Lower lobe of right lung (tissue), 2 donors: ENCODE results near the gene KRT35. TPM values are rescaled to one million over a fixed set of nuclear protein-coding genes. Genes with fewer than 3 reads are reported as not detected.

Experiments
- ATAC-seq, 2 donors: fragments of 200-7000 bp; cut with Tn5 transposase; one replicate each; pipeline ENCODE4 v1.9.1; 2020 to 2022; ENCODE audit warnings: mild to moderate bottlenecking in 2 of 2, moderate library complexity in 2 of 2
- DNase-seq: peaks from one replicate; pipeline ENCODE4 v3.0.0-alpha.2; 2020
- H3K27ac ChIP-seq: fragments of 200-600 bp; one replicate; pipeline ENCODE4 v1.8.0; 2022
- H3K27me3 ChIP-seq: fragments of 200-600 bp; one replicate; pipeline ENCODE4 v1.8.0; 2022; ENCODE audit warnings: low read depth
- H3K36me3 ChIP-seq: fragments of 200-600 bp; one replicate; pipeline ENCODE4 v1.8.0; 2022; ENCODE audit warnings: mild to moderate bottlenecking
- H3K4me1 ChIP-seq: fragments of 200-600 bp; one replicate; pipeline ENCODE4 v1.8.0; 2022
- H3K4me3 ChIP-seq: fragments of 200-600 bp; one replicate; pipeline ENCODE4 v1.8.0; 2022; ENCODE audit warnings: mild to moderate bottlenecking
- H3K9me3 ChIP-seq: fragments of 200-600 bp; one replicate; pipeline ENCODE4 v1.8.0; 2022
- intact Hi-C: fragments of 100-400 bp; cut with DNase I; formaldehyde crosslinking; loops from one replicate; pipeline ENCODE4 v1.11.0; 2022
- total RNA-seq: library from RNA; stranded (reverse); fragmentation: NEBNext Ultra II Directional; extraction: Animal tissue kit (Norgen Biotek cat#: 25700); gene quantifications from one replicate; pipeline ENCODE4 v1.2.1, GENCODE V29; 2021
- TF ChIP-seq, protein P1 (sequence below): fragments of 200-600 bp; IDR thresholded peaks from one replicate; pipeline ENCODE4 v1.8.0; 2022; ENCODE audit warnings: antibody characterized with exemption, mild to moderate bottlenecking
- donor health status: DM: no; HTN: yes; CAD: no; lungs with severe emphysema.

Gene KRT35
- total RNA-seq, 1 donor from 2014 or later: not detected

- Histone ChIP-seq H3K4me3 (no peak overlapping the region), H3K9me3 (no peaks in the 10 kb centered on the region), H3K4me1 (no peaks in the 10 kb centered on the region), H3K36me3 (no peaks in the 10 kb centered on the region), H3K27ac (no peak overlapping the region), H3K27me3 (no peaks in the 10 kb centered on the region)
- TF ChIP-seq, protein P1, sequence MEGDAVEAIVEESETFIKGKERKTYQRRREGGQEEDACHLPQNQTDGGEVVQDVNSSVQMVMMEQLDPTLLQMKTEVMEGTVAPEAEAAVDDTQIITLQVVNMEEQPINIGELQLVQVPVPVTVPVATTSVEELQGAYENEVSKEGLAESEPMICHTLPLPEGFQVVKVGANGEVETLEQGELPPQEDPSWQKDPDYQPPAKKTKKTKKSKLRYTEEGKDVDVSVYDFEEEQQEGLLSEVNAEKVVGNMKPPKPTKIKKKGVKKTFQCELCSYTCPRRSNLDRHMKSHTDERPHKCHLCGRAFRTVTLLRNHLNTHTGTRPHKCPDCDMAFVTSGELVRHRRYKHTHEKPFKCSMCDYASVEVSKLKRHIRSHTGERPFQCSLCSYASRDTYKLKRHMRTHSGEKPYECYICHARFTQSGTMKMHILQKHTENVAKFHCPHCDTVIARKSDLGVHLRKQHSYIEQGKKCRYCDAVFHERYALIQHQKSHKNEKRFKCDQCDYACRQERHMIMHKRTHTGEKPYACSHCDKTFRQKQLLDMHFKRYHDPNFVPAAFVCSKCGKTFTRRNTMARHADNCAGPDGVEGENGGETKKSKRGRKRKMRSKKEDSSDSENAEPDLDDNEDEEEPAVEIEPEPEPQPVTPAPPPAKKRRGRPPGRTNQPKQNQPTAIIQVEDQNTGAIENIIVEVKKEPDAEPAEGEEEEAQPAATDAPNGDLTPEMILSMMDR: no peak
- DNase-seq: no peak
- intact Hi-C loops: no loop called here
- no peak for ATAC-seq
These were observed 29.5 kb upstream of the KRT35 start for GRCh38 chr17:41510251-41511065.

- ATAC-seq (no peak), DNase-seq (no peak)
- Histone ChIP-seq H3K9me3 (no peaks in the 10 kb centered on the region), H3K4me3 (no peak overlapping the region), H3K4me1 (no peaks in the 10 kb centered on the region), H3K27ac (peak overlapping the region; percentile 69), H3K27me3 (no peaks in the 10 kb centered on the region), H3K36me3 (no peaks in the 10 kb centered on the region)
- intact Hi-C loops: no loop called here
- TF ChIP-seq, protein P1: no peak
These were observed 26.4 kb upstream of the KRT35 start for GRCh38 chr17:41507315-41507880.

DNA sequence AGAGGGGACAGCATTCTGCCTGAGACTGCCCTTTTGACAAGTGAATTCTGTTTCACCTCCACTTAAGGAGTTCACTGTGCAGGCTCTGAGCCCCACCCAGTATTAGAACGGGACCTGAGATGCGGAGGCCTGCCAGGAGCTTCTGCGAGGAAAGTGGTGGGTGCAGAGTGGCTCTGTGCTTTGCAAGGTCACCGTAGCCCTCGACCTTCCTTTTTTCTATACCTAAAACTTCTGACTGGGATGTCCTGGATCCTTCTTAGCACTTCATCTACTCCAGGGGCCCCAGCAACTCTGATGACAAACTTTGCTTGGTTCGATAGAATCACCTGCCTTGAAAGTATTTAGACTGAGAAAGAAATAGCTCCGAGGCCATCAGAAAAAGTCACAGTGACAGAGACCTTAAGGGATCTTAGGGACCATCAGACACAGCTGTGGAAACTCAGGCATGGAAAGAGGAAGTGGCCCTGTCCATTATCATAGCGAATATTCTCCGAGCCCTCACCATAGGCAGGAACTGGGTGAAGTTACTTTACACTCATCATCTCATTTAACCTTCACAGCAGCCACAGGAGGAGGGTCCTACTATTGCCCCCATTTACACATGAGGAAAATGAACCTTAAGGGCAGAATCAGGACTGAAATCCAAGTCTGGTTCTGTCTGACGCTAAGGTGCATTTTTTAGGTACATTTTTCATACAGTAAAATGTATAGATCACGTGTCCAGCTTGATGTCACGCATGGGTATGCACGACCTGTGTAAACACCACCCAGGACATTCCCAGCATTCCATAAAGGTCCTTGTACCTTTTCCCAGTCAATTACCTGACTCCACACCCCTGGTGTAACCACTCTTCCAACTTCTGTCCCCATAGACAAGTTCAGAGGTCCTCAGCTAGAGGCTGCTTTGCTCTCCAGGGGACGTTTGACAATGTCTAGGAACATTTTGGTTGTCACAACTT lies 25.1 kb upstream of the KRT35 start:
- DNase-seq (peak; percentile 47), ATAC-seq (peak; percentile 78 to 83)
- Histone ChIP-seq H3K4me1 (no peaks in the 10 kb centered on the region), H3K27me3 (no peaks in the 10 kb centered on the region), H3K4me3 (no peak overlapping the region), H3K9me3 (no peaks in the 10 kb centered on the region), H3K27ac (peak overlapping the region; percentile 69), H3K36me3 (no peaks in the 10 kb centered on the region)
- TF ChIP-seq, protein P1: no peak
- intact Hi-C loops: no loop called here

GRCh38 chr17:41505007-41505808 lies 24.3 kb upstream of the KRT35 start, which contains the start of gene KRT13:
TSS of gene KRT13 (minus strand) at chr17:41505612. CDS start at chr17:41505550, 62 bp downstream.
- peak within 1 kb of the TSS; percentile 69 for H3K27ac ChIP-seq

More at GRCh38 chr17:41505007-41505808, 24.3 kb upstream of the KRT35 start, which contains the start of gene KRT13:
- H3K4me3 ChIP-seq: no peak within 1 kb of the TSS
- peak in 1 of 2 donors; percentile 4 for ATAC-seq
- DNase-seq: peak; percentile 36
- no peaks in the 10 kb centered on the region for H3K9me3 ChIP-seq
- H3K36me3 ChIP-seq: no peaks in the 10 kb centered on the region
- no peaks in the 10 kb centered on the region for H3K27me3 ChIP-seq
- no peaks in the 10 kb centered on the region for H3K4me1 ChIP-seq
- TF ChIP-seq, protein P1: no peak
- intact Hi-C loops: no loop called here
